Measurements from ENCODE around the gene MTFR2.

The MTFR2 gene

DNA sequence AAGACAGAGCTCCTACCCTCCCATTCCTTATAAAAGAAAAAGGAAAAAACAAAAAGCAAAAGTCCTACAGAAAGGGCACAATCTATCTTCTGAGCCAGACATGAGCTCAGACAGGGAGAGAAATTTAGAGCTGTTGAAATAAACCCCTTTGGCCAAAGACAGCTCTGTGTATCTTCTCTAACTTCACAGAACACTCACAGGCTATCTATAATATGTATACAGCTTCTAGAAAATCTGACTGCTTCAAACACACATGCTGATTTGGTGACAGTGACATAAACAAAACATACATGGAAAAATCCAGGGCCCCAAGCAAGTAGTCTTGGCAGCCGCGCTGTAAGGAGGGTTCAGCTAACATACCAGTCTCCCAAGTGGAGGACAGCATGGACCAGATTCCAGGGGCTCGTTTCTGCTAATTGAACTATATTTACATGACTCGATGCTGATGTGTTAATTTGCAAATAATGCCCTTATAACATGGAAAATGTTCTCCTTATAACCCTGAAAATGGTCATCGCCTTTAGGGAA is 37.0 kb downstream of the MTFR2 start:
- no peak overlapping the region for H3K4me3 ChIP-seq (ENCODE audit: control insufficient read depth, low read depth, low read length)
- TF ChIP-seq, protein P1, sequence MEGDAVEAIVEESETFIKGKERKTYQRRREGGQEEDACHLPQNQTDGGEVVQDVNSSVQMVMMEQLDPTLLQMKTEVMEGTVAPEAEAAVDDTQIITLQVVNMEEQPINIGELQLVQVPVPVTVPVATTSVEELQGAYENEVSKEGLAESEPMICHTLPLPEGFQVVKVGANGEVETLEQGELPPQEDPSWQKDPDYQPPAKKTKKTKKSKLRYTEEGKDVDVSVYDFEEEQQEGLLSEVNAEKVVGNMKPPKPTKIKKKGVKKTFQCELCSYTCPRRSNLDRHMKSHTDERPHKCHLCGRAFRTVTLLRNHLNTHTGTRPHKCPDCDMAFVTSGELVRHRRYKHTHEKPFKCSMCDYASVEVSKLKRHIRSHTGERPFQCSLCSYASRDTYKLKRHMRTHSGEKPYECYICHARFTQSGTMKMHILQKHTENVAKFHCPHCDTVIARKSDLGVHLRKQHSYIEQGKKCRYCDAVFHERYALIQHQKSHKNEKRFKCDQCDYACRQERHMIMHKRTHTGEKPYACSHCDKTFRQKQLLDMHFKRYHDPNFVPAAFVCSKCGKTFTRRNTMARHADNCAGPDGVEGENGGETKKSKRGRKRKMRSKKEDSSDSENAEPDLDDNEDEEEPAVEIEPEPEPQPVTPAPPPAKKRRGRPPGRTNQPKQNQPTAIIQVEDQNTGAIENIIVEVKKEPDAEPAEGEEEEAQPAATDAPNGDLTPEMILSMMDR (IDR thresholded peaks at IDR 0.05; ENCODE audit: control insufficient read depth, insufficient read depth, low read depth, low read length, missing control alignments) = no peak
- no peak for DNase-seq (ENCODE audit: low read depth)

DNA sequence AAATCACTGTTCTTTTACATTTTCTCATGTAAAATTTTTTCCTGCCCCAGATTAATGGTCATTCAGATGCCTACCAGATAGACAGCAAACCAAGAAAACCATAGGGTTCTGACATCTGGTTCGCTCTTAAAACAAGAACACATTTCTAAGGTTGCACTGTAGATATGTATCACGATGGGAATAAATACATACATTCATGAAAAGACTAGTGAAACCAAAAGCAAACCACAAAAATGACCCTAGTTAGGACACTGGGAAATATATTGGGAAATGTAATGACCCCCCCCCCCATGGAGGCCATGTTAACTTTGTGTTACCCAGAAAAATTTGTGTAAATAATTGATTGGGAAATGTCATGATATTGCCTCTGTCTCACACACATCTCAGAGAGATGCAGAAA is 37.5 kb downstream of the MTFR2 start:
- H3K4me3 ChIP-seq (ENCODE audit: control insufficient read depth, low read depth, low read length) = no peak overlapping the region
- TF ChIP-seq, protein P1 (IDR thresholded peaks at IDR 0.05; ENCODE audit: control insufficient read depth, insufficient read depth, low read depth, low read length, missing control alignments) = no peak
- DNase-seq (ENCODE audit: low read depth) = no peak

- DNase-seq (ENCODE audit: low read depth) = no peak
- H3K4me3 ChIP-seq (ENCODE audit: control insufficient read depth, low read depth, low read length) = no peak overlapping the region
- TF ChIP-seq, protein P1 (IDR thresholded peaks at IDR 0.05; ENCODE audit: control insufficient read depth, insufficient read depth, low read depth, low read length, missing control alignments) = no peak
These were observed 39.5 kb downstream of the MTFR2 start for GRCh38 chr6:136210398-136211165.

DNA sequence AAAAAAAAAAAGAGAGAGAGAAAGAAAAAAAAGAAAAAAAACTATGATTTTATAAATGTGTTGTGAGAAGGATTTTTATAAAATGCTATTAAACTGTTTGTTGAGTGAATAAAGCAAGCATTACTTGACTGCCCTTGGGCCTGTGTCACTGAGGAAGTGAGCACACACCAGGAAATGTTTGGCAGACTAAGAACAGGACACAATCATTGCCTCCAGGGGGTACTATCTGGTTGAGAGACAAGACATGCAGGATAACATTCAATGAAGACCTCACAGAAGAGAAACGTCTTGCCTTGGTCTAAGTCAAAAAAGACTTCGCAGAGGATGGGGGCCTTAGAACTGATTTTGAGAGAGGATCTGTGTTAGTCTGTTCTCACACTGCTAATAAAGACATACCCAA is 40.6 kb downstream of the MTFR2 start:
- no peak for DNase-seq (ENCODE audit: low read depth)
- TF ChIP-seq, protein P1 (IDR thresholded peaks at IDR 0.05; ENCODE audit: control insufficient read depth, insufficient read depth, low read depth, low read length, missing control alignments) = no peak
- H3K4me3 ChIP-seq (ENCODE audit: control insufficient read depth, low read depth, low read length) = no peak overlapping the region

- TF ChIP-seq, protein P1 (IDR thresholded peaks at IDR 0.05; ENCODE audit: control insufficient read depth, insufficient read depth, low read depth, low read length, missing control alignments) = no peak
- H3K4me3 ChIP-seq (ENCODE audit: control insufficient read depth, low read depth, low read length) = no peak overlapping the region
- DNase-seq (ENCODE audit: low read depth) = no peak
These were observed 41.3 kb downstream of the MTFR2 start for GRCh38 chr6:136208783-136209182.

- TF ChIP-seq, protein P1 (IDR thresholded peaks at IDR 0.05; ENCODE audit: control insufficient read depth, insufficient read depth, low read depth, low read length, missing control alignments) = no peak
- no peak for DNase-seq (ENCODE audit: low read depth)
- no peak overlapping the region for H3K4me3 ChIP-seq (ENCODE audit: control insufficient read depth, low read depth, low read length)
These were observed 48.4 kb downstream of the MTFR2 start for GRCh38 chr6:136201732-136202131.
